K562 (cell line): Measurements from ENCODE around the gene ZNF2.

Experiments used
- CTCF ChIP-seq, 3 experiments: IDR thresholded peaks in 2 of 3; conservative IDR thresholded peaks in 1 of 3; 2 replicates each; pipeline ENCODE4 v1.5.1; 2011 to 2012; ENCODE audit warnings: low read length in 3 of 3, mild to moderate bottlenecking in 3 of 3, control low read depth in 2 of 3, improper control_type of control experiment in 1 of 3, inconsistent platforms in 1 of 3, low read depth in 1 of 3, mixed read lengths in 1 of 3, moderate library complexity in 1 of 3; ENCODE audit not compliant: insufficient read depth in 2 of 3
- DACH1 ChIP-seq: fragments of 450-650 bp; IDR thresholded peaks from 2 replicates; pipeline ENCODE4 v1.6.1; 2018; ENCODE audit not compliant: partially characterized antibody
- MTA3 ChIP-seq: fragments of 450-650 bp; formaldehyde crosslinking; IDR thresholded peaks from 2 replicates; pipeline ENCODE4 v1.6.1; 2017; ENCODE audit warnings: mild to moderate bottlenecking, borderline replicate concordance

DNA sequence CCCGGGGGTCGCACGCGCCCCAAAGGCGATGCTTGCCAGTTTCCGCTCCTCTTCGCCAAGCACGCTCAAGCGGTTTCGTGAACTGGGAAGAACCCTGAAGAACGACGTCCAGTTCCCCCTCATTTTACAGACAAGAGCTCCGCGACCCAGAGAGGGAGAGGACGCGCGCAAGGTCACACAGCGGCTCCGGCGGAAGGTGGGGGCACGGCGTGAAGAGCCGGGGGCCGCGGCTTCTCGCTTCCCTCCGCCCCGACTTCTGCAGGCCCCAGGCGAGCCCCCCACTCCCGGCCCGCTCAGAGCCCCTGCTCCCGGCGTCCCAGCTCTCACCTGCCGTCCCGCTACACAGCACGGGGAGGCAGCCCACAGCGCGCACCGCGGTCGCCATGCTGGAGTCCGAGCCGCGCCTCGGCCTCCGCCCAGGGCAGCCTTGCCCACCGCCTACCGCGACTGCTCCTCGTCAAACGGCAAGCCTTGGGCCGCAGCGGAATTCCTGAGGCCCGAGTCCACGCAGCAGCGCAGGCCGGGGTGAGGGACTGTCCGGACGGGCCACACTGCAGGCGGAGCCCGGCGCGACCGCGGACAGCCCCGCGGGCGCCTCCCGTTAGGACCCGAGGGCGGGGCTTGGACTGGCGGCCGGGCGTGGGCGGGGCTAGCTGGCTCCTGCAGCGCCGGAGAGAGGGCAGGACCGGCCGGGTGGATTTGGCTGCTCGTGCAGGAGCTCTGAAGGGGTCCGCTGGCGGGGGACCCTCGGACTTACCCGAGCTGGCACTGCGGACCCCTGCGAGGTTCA lies 44.0 kb upstream of the ZNF2 start, which contains the start of gene MRPS5:
- 0 out of 2 replicates have a peak, but pooled peaks have one; percentile 69 for TF ChIP-seq MTA3
- peak; percentile 90 for TF ChIP-seq DACH1
- peak in 2 of 3 experiments; percentile 17 to 33; a peak in 3 of 6 replicates for TF ChIP-seq CTCF (IDR thresholded peaks at IDR 0.05 in 2 of 3, conservative IDR thresholded peaks at IDR 0.05 in 1 of 3; ENCODE audit: insufficient read depth in 2 of 3, low read depth in 1 of 3, low read length in 3 of 3)
